Activated CD4-positive, alpha-beta T cell treated with anti-CD3 and anti-CD28 coated beads, Interleukin-2, amount 50 U/mL, for 4 hours (primary cell): ENCODE data around the gene NDUFA8.

Source experiments
- DNase-seq, 2 experiments: peaks; one replicate each; pipeline ENCODE4 v3.0.0-alpha.2; 2020

Gene NDUFA8

GRCh38 chr9:122133984-122134535, 25.5 kb downstream of the NDUFA8 start:
- DNase-seq, result no peak

- no peak for DNase-seq
These were observed 26.2 kb downstream of the NDUFA8 start for GRCh38 chr9:122133263-122133983.

GRCh38 chr9:122132539-122132938, 27.0 kb downstream of the NDUFA8 start:
- no peak for DNase-seq

GRCh38 chr9:122131401-122132001, 28.1 kb downstream of the NDUFA8 start:
- no peak for DNase-seq

GRCh38 chr9:122130837-122131236, 28.7 kb downstream of the NDUFA8 start:
- DNase-seq, result no peak

- DNase-seq, result no peak
These were observed 29.6 kb downstream of the NDUFA8 start for GRCh38 chr9:122129969-122130368.

GRCh38 chr9:122128969-122129343, 30.6 kb downstream of the NDUFA8 start:
- DNase-seq, result no peak

- DNase-seq, result no peak
These were observed 31.3 kb downstream of the NDUFA8 start for GRCh38 chr9:122128007-122128968.

- peak in 1 of 2 experiments; percentile 20 for DNase-seq
These were observed 32.2 kb downstream of the NDUFA8 start for GRCh38 chr9:122127396-122127798.

- no peak for DNase-seq
These were observed 33.0 kb downstream of the NDUFA8 start for GRCh38 chr9:122126331-122127261.

- no peak for DNase-seq
These were observed 33.9 kb downstream of the NDUFA8 start for GRCh38 chr9:122125509-122126330.

- DNase-seq, result peak; percentile 75
These were observed 34.4 kb downstream of the NDUFA8 start for GRCh38 chr9:122125158-122125508.

GRCh38 chr9:122124528-122124927, 35.1 kb downstream of the NDUFA8 start:
- DNase-seq, result no peak

- no peak for DNase-seq
These were observed 35.5 kb downstream of the NDUFA8 start for GRCh38 chr9:122124048-122124447.

GRCh38 chr9:122122903-122123632, 36.5 kb downstream of the NDUFA8 start:
- peak; percentile 67 to 68 for DNase-seq

- no peak for DNase-seq
These were observed 37.1 kb downstream of the NDUFA8 start for GRCh38 chr9:122122468-122122867.

GRCh38 chr9:122121931-122122330, 37.6 kb downstream of the NDUFA8 start:
- DNase-seq, result no peak

GRCh38 chr9:122121391-122121790, 38.2 kb downstream of the NDUFA8 start:
- no peak for DNase-seq

GRCh38 chr9:122120316-122121071, 39.1 kb downstream of the NDUFA8 start:
- DNase-seq, result no peak

- no peak for DNase-seq
These were observed 39.9 kb downstream of the NDUFA8 start for GRCh38 chr9:122119721-122120120.
